Mesenteric fat pad (tissue), 1 donor: Measurements from ENCODE around the gene FAAP20. TPM values are rescaled to one million over a fixed set of nuclear protein-coding genes. Genes with fewer than 3 reads are reported as not detected.
A peak's percentile ranks its signal among the peaks of the same experiment; 100 is the strongest.

ENCODE experiments used
- DNase-seq: peaks from one replicate; pipeline ENCODE4 v3.0.0-alpha.2; 2020; ENCODE audit warnings: low spot score
- total RNA-seq: library from RNA; stranded (reverse); fragmentation: NEBNext Ultra II Directional; extraction: Animal tissue kit (Norgen Biotek cat#: 25700); gene quantifications from one replicate; pipeline ENCODE4 v1.2.1, GENCODE V29; 2021
- donor health status: DM: yes; HTN: yes; CAD: no.

Gene FAAP20
- total RNA-seq, 1 donor from 2014 or later = 42.6 TPM

DNA sequence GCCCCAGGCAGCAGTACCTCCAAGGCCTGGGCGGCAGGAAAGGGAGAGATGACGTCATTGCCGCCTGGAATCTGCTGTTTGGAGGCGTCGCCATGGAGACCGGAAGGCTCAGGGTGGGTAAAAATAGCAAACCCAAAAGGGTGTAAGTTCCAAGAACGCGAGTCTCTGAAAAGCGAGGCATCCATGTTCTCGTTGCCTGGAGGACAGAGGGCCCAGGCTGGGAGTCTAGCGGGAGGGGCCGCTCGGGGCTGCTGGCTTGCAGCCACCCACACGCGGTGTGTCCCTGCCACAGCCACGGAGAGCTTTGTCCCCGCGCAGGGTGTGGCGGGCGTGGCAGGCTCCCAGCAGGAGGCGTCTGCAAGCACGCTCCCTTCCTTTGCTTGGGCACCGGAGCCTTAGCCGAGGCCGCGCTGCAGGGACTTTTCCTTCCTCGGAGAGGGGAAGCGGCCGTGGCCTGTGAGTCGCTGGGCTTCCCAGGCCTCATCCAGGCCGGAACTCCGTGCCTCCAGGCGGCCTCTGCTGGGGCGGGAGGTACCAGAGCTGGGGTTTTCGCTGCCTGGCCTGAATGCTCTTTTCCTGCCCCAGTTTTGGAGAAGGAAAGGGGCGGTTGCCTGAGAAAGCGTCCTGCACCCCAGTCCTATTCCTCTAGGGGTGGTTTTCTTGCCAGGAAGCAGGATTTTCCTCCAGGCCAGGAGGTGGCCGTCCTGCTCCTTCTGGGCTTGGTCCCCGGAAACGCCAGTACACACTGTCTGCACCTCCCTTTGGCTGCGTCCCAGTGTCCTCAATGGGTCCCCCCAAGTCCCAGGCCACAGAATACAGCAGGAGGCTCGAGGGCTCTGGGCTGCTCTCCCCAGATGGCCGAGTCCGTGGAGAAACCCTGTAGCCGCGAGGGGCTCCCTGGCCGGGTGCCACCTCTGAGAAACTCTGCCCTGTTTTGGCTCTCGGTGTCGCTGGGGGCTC is 18.2 kb upstream of the FAAP20 start:
- DNase-seq = no peak

DNA sequence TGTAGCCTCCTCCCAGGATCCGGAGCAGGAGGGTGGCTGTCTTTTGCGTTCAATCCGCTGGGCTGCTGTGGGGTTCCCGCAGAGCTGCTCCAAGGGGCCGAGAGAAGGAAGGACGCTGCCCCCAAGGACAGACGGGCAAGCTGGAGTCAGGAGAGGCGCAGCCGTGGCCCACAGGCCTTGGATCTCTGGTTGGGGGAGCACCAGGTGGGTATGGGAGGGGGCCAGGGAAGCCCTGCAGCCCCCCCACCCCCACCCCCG is 17.6 kb upstream of the FAAP20 start:
- DNase-seq = no peak

DNA sequence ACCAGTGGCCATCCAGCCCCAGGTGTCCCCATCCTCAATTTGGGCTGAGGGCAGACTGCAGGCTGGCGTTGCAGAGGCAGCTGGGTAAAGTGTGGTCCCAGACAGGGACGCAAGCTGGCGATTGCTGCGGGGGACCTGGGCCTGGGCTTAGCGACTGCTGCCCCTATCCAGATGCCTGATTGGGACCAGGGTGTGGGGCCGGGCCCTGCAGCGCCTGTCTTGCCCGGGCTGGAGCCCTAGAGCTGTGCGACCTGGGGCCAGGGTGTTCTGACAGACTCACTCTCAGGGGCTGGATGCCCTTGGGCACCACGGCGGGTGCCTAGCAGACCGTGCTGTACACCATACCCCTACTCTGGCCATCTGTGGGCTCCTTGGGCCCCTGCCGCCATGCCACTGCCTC is 16.2 kb upstream of the FAAP20 start:
- DNase-seq = no peak

DNA sequence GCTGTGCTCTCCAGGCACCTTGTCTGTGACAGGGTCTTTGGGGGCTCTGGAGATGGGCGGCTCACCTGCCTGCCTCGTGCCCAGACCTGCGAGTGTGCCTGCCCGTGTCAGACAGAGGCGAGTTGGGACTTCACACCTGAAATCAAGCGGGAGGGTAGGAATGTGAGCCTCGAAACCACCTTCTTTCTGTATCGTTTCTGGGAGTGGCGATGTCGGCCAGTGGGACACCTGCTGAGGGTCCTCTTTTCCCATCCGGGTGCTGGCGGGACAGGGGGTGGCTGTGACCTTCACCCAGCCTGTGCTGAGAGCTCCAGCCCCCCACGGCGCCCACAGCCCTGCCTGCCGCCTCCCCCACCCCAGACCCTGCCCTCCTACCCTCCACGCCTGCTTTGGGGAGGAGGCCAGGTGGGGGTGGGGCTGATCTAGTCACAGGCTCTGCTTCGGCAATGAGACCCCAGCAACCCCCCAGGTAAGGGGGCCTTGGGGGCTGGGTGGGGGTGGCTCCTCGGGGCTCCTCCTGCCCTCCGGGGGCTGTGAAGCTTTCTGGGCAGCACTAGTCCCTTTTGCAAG is 15.6 kb upstream of the FAAP20 start:
- no peak for DNase-seq

DNA sequence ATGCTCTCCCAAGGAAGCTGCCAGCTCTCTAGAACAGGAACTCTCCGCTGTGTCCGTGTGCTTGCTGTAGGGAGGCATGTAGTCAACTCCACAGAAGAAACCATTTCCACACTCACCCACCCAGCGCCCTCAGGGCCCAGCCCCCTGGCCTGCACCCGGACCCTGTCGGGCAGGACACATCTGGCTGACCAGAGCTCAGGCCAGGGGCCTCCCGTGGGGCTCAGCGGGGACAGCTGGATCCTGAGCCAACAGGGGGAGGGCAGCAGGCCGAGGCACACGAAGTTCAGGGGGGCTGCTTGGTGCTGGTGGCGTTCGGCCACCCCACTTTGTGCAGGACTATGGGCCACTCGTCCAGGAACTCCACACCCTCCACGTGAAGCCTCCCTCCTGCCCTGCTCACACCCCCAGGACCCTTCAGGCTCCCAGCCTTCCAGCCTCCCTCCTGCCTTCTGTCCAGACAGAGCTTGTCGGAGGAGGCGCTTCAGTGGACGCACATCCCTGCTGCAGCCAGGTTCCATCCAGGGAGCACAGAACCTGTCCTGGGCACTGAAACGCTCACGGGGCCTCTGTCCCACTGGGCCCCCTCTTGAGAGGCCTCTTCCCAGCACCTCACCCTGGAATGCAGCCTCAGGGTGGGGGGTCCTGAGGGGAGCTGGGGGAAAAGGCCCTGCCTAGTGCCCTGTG is 15.0 kb upstream of the FAAP20 start:
- DNase-seq = no peak

DNA sequence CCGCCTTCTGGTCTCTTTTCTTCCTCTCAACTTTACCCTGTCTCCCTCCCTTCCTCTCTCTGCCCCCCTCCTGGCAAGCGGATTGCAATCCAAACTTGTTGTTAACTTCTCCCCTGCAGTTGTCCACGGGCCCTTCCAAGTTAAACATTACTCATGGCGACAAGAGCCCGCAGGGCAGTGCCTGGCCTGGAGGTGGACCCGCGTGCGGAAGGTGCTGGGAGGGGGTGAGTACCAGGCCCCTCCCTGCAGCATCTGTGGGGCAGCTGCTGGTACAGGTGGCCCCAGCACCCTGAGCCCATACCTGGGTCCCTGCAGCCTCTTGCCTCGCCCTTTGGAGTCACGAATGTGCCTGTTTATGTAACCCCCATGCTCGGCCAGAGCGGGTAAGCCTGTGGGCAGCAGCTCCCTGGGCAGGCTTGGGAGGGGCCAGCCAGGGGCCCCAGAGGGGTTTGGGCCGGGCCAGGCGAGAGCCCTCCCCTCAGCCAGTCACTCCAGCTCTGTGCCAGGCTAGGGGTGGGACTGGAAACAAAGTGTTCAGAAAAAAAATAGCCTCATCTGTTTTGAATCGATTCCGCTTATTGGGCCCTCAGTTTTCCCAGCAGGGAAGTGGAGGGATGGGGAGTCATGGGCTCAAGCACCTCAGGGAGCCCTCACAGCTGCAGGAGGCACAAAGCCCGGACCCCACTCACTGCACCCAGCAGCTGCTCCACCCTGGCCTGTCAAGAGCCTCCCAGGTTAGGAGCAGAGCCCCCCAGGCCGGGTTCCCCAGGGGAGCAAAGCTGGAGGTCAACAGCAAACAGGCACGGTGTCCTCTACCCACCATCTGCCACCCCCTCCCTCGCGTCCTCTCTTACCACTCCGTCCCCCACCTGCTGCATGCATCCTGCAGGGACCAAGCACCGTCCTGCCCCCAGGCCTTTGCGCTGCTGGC is 14.0 kb upstream of the FAAP20 start:
- no peak for DNase-seq

DNA sequence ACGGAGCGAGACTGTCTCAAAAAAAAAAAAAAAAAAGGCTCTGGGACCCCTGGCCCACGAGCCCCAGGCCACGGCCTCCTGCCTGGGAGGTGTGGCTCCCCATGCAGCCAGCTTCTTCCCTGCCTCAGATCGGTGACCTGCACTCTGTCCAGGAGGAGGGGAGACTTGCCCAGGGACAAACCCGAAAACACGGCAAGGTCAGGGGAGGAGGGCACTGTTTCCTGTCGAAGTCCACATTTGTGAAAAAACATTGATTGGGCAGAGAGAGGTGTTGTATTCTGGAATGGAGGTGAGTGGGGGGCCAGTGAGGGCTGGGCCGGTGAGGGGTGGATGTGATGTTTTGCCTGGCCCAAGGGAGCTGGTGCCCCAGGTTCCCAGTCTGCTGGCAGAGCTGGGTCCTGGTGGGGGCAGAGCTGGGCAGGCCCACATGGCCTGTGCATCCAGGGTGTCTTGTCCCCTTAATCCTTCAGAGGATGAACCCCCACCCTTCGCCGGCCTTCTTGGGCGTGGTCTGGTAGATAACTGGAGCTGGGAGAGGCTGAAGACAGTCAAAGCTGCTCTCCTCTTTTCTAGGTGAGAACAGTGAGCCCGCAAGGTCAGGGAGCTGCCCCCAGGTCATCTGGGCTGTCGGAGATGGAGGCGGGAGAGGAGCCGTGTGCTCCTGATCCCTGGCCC is 12.4 kb upstream of the FAAP20 start:
- DNase-seq = no peak

DNA sequence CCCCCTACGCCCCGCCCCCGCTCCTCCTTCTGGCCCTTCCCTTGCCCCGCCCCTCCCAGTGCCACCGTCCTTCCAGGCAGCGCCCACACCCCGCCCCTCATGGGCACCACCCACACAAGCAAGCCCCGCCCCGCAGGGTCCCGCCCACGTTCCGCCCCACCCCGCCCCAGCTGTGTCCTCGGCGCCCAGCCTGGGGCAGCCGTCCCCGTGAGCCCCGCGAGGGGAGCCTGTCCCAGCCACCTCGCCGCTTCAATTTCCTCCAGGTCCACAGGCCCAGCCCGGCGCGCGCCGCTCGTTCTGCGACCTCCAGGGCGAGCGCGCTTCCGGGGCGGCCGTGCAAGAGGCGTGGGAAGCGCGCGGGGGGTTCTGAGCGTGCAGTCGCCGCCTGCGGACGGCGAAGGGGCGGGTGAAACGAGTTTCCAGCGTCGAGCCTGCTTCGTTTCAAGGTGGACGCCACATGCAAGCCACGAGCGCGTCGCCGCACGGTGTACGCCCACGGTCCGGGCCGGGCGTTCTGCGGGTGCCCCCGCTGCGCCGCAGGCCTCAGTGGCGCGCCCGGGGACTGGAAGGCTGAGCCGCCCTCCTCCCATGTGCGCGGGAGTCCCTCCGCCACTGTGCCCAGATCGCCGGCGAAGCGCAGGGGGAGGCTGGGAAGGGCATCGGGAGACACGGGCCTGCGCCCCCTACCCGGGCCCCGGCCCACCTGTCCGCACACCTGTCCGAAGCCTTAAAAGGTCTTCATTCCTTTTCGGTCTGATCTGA is 10.8 kb upstream of the FAAP20 start:
- peak; percentile 99 for DNase-seq

DNA sequence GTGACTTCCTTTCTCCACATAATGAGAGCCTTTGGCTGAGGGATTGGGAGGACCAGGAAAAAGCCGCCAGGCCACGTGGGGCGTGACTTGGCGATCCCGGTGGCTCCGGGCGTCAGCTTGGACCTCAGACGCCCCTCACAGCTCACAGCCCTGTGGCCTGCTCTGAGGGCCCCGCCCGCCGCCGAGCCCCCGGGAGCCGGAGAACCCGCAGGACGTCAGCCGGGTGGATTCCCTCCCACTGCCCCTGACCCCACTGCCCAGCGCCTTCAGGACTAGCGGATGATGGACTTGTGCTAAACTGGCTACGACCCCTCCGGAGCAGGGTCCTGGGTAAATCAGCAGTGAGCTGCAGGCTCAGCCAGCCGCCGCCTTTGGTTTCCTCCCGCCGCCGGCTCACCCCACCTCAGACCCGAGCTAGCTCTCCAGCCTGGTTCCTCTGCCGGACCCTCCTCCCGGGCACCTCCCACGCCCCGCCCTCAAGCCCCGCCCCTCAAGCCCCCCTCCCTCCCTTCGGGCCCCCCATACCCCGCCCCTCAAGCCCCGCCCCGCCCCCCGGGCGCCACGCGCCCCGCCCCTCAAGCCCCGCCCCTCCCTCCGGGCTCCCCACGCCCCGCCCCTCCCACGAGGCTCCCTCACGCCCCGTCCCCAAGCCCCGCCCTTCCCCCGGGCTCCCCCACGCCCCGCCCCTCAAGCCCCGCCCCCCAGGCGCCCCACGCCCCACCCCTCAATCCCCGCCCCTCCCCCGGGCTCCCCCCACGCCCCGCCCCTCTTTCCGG is 10.0 kb upstream of the FAAP20 start:
- no peak for DNase-seq

DNA sequence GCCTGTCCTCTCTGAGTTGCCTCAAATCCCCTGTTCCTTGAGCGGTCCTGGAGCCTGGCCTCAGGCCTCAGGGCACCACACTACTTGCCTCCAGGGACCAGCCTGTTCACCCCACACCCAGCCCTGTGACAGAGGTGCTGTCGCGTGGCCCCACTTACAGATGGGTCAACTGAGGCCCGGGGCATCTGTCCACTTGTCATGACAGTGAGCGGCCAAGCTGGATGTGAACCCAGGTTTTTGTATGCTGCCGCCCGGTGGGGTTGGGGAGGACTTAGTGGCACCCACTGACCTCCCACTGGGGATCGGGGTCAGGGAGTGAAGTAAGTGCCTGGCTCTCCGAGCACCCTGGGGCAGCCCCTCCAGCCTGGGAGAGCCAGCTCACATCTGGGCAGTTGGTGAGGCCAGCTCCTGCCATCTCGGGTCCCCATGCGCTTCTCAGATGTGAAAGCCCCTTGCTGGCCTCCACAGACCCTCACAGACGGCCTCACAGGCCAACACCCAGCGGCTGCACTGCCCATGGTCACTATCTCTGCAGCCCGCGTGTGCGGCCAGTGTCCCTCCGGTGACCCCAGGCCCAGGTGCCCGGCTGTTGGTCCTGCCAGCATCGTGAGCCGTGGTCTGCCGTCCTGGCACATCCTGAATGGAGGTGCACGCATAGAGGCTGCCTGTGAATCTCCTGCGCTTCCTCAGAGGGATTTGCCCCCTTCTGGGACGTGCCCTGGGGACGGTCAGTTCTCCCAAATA is 9.3 kb upstream of the FAAP20 start:
- no peak for DNase-seq

DNA sequence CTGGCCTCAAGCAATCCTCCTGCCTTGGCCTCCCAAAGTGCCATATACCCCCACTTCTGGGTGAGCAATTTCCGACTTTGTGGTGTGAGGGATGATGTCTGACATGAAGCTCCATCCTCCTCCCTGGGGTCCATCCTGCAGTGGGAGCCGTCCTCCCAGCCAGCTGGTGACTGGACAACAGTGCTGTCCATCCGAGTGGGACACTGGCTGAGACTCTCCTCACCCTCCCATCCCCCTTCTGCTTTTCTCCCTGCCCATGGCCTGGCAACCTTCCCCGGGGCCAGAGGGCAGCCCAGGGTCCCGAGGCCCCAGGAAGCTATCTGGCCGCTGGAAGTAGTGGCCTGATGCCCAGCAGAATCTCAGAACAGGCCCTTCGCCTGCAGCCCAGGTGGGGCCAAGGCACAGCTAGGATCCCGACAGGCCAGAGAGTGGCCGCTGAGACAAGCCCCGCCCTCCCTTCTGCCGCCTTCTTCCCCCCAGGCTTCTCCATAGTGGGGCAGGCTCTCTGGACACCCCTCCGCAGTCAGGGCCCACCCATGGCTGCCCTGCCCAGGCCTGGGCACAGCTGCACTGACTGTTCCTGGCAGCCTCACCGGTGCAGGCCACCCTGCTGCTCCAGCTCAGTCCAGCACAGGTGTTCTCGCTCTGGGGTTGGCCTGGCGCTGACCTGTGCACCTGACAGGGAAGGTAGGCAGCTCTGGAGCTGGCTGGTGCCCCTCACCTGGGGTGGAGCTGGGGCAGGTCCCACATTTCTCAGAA is 8.4 kb upstream of the FAAP20 start:
- no peak for DNase-seq

DNA sequence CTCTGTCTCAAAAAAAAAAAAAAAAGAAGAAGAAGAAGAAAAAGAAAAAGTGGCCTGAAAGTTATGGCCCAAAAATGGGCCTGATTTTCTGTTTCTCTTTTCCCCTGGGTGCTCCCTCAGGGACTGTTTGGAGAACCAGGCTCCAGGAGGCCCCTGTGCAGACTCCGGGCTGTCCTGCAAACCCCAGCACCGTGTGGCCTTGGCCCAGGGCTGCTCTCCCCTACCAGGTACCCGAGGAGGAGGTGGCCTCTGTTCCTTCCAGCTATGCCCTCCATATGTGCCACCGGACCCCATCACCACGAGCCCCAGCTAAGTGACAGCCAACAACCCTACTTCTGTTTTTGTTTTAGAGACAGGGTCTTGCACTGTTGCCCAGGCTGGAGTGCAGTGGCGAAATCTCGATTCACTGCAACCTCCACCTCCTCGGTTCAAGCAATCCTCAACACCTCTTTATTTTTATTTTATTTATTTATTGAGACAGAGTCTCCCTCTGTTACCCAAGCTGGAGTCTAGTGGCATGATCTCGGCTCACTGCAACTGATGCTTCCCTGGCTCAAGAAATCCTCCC is 7.5 kb upstream of the FAAP20 start:
- DNase-seq = no peak

DNA sequence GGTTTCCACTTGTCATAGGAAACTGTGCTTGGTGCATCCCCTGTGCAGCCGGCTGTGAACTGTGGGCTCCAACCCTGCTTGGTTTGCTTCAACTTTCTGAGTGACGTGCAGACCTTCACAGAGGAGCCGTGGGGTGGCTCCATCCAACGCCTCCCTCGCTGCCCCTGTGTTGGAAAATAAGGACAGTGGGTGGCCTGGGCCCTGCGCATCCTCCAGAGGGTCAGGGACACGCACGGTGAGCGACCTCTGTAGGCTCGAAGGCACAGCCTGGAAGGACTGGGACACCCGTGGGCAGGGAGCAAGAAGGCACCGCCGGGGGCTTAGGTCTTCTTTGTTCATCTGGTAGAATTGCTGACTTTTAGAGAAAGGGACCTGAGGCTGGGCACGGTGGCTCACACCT is 6.5 kb upstream of the FAAP20 start:
- DNase-seq = no peak

DNA sequence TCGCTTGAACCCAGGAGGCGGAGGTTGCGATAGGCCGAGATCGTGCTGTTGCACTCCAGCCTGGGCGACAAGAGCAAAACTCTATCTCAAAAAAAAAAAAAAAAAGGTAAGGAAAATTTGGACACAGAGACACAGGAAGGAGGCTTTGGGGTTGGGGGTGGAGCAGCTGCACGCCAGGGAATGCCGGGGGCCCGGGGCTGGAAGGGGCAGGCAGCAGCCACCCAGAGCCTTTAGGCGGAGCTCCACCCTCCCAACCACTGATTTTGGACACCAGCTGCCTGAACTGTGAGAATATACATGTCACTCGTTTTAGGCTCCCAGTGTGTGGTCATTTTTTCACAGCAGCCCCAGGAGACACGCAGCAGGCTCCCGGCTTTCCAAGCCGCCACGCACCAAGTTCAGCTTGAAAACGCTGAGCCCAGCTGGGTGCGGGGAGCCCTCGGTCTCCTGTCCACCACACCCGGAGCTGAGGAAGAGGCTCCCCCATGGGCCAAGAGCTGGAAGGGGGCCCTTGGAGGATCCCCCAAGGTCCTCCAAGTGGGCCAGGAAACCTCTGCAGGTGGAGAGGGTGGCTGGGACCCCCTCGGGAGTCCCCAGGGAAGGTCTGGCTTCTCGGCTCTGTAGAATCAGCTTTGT is 5.9 kb upstream of the FAAP20 start:
- DNase-seq = no peak

DNA sequence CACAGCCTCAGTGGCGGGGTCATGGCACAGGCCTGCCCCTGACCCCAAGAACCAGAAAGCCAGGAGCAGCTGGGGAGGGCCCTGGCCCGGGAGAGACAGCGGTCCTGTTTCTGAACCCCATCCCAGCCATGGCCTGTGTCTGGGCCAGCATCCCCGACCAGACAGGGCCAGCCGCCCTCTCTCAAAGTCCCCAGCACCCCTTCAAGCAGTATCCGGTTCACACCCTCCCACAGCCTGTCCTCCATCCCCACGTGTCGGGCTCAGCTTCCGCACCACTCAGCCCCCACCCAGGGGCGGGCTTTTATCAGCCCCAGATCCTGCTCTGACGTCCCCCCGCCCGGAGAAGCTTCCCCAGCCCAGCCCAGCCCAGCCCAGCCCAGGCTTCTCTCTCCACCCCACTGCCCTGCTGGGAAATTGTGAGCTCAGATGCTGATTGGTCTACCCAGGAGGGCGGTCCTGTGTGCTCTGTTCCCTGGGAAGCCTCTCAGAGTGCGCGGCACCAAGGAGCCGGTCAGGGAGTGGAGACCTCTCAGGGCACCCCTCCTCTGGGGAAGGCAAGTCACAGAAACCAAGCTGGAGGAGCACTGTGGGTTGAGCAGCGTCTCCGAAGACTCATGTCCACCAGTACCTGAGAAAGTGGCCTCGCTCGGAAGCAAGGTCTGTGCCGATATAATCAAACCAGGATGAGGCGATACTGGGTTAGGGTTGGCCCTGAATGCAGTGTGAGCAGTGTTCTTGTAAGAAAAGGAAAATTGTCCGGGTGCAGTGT is 4.7 kb upstream of the FAAP20 start:
- peak; percentile 95 for DNase-seq

DNA sequence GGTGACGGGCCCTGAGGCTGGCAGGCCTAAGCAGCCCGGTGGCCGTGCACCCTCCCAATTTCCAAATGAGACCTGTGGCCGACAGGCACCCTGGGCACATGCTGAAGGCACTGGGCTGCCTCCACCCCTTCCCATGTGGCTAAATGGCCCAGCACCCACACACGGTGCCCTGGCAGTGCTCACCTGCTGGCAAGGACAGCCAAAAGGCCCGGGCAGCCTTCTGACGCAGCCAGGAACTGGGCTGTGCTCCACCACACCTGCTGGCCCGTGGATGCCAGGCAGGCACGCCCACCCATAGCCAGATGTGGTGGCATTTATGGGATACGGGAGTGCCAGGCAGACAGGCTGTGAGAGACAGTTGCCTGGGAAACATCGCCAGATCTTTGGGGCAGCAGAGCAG is 4.0 kb upstream of the FAAP20 start:
- no peak for DNase-seq
